GM23338 (cell line): ENCODE measurements around the gene HCN1.
"Not testable (repeated sequence)": the region's sequence is repeated elsewhere in the genome, so short reads cannot be mapped to it uniquely, and the experiment has no call there.

Experiments
- EZH2 ChIP-seq: fragments of 200-600 bp; sonication (generic); IDR thresholded peaks from one replicate; pipeline ENCODE4 v1.8.0; 2017; ENCODE audit warnings: antibody characterized with exemption, mild to moderate bottlenecking, low read depth; ENCODE audit not compliant: unreplicated experiment
- EZH2phosphoT487 ChIP-seq: fragments of 200-600 bp; sonication (generic); IDR thresholded peaks from one replicate; pipeline ENCODE4 v1.8.1; 2018; ENCODE audit warnings: antibody characterized with exemption; ENCODE audit not compliant: unreplicated experiment
- NANOG ChIP-seq: IDR thresholded peaks from 2 replicates; pipeline ENCODE4 v1.6.1; 2016; ENCODE audit warnings: antibody characterized with exemption, borderline replicate concordance
- POLR2AphosphoS5 ChIP-seq: IDR thresholded peaks from 2 replicates; pipeline ENCODE4 v1.6.1; 2016; ENCODE audit warnings: antibody characterized with exemption, low read depth
- TF ChIP-seq, protein P1 (sequence below): IDR thresholded peaks from one replicate; pipeline ENCODE4 v1.6.1; 2018; ENCODE audit warnings: antibody characterized with exemption; ENCODE audit not compliant: unreplicated experiment
- TF ChIP-seq, protein P2 (sequence below), 2 experiments: fragments of 200-600 bp in 1 of 2; sonication (generic) in 1 of 2; conservative IDR thresholded peaks; 2 replicates each; pipeline versions ENCODE4 v1.5.1 to v1.6.1; 2016 to 2017; ENCODE audit warnings: antibody characterized with exemption in 2 of 2, low read depth in 2 of 2, mild to moderate bottlenecking in 2 of 2, moderate library complexity in 1 of 2

DNA sequence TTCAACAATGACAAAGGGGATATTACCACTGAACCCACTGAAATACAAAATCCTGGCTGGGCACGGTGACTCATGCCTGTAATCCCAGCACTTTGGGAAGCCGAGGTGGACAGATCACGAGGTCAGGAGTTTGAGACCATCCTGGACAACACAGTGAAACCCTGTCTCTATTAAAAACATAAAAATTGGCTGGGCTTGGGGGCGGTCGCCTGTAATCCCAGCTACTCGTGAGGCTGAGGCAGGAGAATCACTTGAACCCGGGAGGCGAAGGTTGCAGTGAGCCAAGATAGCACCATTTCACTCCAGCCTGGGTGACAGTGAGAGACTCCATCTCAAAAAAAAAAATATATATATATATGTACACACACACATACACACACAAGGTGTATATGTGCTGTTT is 324.8 kb downstream of the HCN1 start:
- TF ChIP-seq, protein P1, sequence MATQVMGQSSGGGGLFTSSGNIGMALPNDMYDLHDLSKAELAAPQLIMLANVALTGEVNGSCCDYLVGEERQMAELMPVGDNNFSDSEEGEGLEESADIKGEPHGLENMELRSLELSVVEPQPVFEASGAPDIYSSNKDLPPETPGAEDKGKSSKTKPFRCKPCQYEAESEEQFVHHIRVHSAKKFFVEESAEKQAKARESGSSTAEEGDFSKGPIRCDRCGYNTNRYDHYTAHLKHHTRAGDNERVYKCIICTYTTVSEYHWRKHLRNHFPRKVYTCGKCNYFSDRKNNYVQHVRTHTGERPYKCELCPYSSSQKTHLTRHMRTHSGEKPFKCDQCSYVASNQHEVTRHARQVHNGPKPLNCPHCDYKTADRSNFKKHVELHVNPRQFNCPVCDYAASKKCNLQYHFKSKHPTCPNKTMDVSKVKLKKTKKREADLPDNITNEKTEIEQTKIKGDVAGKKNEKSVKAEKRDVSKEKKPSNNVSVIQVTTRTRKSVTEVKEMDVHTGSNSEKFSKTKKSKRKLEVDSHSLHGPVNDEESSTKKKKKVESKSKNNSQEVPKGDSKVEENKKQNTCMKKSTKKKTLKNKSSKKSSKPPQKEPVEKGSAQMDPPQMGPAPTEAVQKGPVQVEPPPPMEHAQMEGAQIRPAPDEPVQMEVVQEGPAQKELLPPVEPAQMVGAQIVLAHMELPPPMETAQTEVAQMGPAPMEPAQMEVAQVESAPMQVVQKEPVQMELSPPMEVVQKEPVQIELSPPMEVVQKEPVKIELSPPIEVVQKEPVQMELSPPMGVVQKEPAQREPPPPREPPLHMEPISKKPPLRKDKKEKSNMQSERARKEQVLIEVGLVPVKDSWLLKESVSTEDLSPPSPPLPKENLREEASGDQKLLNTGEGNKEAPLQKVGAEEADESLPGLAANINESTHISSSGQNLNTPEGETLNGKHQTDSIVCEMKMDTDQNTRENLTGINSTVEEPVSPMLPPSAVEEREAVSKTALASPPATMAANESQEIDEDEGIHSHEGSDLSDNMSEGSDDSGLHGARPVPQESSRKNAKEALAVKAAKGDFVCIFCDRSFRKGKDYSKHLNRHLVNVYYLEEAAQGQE: not testable (repeated sequence)
- not testable (repeated sequence) for TF ChIP-seq NANOG, EZH2phosphoT487, POLR2AphosphoS5, EZH2
- TF ChIP-seq, protein P2, sequence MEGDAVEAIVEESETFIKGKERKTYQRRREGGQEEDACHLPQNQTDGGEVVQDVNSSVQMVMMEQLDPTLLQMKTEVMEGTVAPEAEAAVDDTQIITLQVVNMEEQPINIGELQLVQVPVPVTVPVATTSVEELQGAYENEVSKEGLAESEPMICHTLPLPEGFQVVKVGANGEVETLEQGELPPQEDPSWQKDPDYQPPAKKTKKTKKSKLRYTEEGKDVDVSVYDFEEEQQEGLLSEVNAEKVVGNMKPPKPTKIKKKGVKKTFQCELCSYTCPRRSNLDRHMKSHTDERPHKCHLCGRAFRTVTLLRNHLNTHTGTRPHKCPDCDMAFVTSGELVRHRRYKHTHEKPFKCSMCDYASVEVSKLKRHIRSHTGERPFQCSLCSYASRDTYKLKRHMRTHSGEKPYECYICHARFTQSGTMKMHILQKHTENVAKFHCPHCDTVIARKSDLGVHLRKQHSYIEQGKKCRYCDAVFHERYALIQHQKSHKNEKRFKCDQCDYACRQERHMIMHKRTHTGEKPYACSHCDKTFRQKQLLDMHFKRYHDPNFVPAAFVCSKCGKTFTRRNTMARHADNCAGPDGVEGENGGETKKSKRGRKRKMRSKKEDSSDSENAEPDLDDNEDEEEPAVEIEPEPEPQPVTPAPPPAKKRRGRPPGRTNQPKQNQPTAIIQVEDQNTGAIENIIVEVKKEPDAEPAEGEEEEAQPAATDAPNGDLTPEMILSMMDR (conservative IDR thresholded peaks at IDR 0.05; ENCODE audit: low read depth in 2 of 2): not testable (repeated sequence)
